Suprapubic skin (tissue), 4 donors: Measurements from ENCODE around the gene KCNN4.
"Not testable (repeated sequence)": the region's sequence is repeated elsewhere in the genome, so short reads cannot be mapped to it uniquely, and the experiment has no call there.

Experiments used
- CTCF ChIP-seq, 2 donors: fragments of 200-600 bp in 1 of 2; fragments of 450-650 bp in 1 of 2; sonication (generic) in 1 of 2; IDR thresholded peaks; one replicate each; pipeline ENCODE4 v1.5.1; 2016 to 2019; ENCODE audit warnings: antibody characterized with exemption in 2 of 2, mild to moderate bottlenecking in 1 of 2, moderate library complexity in 1 of 2
- EP300 ChIP-seq: sonication (generic); formaldehyde crosslinking; IDR thresholded peaks from one replicate; pipeline ENCODE4 v1.6.1; 2017; ENCODE audit warnings: antibody characterized with exemption
- POLR2A ChIP-seq, 2 donors: fragments of 450-650 bp; IDR thresholded peaks; one replicate each; pipeline ENCODE4 v1.6.1; 2017; ENCODE audit warnings: antibody characterized with exemption in 2 of 2, mild to moderate bottlenecking in 2 of 2, moderate library complexity in 2 of 2
- POLR2AphosphoS5 ChIP-seq, 3 donors: sonication (generic); formaldehyde crosslinking; IDR thresholded peaks; one replicate each; pipeline ENCODE4 v1.6.1; 2017; ENCODE audit warnings: antibody characterized with exemption in 3 of 3

- not testable (repeated sequence) for TF ChIP-seq POLR2A (IDR thresholded peaks at IDR 0.05); CTCF (IDR thresholded peaks at IDR 0.05); POLR2AphosphoS5 (IDR thresholded peaks at IDR 0.05); EP300
These were observed 16.1 kb downstream of the KCNN4 start for GRCh38 chr19:43764684-43765083.
